ENCODE measurements around the gene SCMH1.
"Not testable (repeated sequence)": the region's sequence is repeated elsewhere in the genome, so short reads cannot be mapped to it uniquely, and the experiment has no call there.

The SCMH1 gene

DNA sequence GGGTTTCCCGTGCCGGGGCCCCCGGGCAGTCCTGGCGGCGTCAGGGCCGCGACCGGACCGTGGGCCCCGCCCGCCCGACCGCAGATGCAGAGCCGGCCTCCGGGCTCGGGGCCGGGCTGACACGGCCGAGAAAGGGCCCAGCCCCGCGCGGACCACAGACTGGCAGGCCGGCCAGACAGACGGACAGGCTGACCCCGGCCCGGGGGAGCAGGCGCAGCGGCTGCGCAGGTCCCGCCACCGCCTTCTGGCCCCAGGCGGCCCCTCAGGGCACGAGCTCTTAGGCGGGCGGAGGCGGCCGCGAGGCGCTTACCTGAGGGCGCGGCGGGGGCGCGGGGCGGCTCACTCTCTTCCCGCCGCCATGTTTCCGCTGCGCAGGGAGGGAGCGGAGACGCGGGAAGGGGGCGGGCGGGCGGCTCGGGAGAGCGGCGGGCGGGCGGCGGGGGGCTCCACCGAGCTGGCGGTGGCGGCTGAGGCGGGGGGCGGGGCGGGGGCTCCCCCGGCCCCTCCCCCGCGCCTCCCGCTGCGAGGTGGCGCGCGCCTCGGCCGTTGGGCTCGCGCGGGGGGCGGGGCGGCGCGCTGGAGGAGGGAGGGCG, at the start of gene SCMH1:
SCMH1 (minus strand) TSS at position 558 of the 593 bp plus-strand sequence. CDS start 56,173 bp downstream, outside the sequence.
- DNase-seq (ENCODE audit: low read depth): no peak

DNA sequence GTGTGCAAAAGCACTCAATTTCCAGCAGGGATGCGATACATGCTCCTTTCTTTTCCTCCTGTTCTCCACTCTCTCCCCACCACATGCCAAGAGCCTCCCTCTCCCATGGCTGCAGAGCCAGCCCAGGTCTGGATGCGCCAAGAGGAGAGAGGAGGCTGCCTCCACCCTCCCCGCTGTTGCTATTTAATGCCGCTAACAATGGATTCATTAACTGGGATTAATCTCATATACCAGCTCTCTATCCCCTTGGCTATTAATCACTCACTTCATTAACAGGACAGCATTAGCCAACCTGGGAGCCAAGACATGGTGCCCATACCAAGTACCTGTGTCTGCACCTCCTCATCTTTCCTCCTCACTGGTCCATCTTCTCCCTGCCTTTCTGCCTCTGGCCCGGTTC, 49.1 kb upstream of the SCMH1 start:
- no peak for DNase-seq (ENCODE audit: low read depth)

DNA sequence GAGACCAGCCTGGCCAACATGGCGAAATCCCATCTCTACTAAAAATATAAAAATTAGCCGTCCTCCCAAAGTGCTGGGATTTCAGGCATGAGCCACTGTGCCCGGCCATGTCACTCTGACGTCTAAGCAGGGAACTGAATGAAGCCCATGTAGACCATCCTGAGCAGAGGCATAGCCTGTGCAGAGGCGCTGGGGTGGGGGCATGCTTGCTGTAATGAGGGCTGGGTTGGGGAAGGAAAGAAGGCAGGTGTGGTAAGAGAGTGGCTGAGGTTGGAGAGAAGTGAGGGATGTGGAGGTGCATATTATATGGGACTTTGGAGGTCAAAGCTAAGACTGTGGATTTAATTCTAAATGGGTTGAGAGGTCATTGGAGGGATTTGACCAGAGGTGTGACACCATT, 47.1 kb upstream of the SCMH1 start:
- no peak for DNase-seq (ENCODE audit: low read depth)

DNA sequence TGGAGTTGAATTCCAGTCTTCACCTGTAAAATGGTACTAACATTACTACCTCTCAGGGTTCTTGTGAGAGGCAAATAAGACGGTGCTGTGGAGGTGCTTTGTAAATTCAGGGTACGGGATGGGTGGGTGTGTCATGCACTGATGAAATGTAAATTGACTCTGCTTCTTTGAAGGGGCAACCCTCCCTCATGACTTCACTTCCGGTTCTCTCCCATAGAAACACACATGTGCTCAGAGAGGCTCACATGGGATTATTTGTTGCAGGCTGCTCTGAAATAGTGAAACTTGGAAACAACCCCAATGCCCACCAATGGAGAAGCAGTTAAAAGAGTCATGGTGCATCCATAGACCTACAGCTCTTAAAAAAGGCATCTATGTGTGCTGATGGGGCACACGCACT, 44.9 kb upstream of the SCMH1 start:
- DNase-seq (ENCODE audit: low read depth): no peak

DNA sequence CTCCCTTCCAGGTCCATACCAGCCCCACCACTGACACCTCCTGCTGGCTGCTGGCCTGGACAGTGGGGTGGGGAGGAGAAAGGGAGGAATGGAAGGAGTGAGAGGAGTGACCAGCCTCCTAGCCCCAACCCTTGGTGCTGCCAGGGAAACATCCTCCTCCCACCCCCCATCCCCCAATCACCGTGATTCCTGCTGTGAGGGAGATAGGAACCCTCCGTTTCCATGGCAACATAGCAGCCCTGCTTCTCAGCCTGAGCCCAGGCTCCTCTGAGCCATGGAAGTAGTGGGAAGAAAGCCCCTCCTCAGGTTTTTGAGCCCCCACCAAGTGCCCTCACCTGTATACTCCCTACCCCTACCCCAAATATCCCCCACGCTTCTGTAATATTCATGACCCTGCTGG, 44.4 kb upstream of the SCMH1 start:
- DNase-seq (ENCODE audit: low read depth): no peak

DNA sequence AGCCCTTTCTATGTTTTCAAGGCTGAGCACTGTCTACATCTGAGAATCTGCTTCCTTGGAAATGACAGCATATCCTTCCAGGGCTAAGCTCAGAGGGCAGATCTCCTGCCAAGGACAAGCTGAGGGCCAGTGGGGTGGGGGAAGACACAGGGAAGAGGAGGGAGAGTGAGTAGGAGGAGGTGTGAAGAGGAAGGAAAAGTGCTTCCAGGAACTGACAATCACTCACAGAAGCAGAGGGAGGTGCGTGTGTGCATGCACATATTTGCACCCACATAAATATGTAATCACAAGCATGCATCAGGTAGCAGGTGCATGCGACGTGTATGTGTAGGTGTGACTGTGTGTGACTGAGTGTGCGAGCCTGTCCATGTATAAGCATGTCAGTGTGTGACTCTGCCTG, 43.7 kb upstream of the SCMH1 start:
- no peak for DNase-seq (ENCODE audit: low read depth)

DNA sequence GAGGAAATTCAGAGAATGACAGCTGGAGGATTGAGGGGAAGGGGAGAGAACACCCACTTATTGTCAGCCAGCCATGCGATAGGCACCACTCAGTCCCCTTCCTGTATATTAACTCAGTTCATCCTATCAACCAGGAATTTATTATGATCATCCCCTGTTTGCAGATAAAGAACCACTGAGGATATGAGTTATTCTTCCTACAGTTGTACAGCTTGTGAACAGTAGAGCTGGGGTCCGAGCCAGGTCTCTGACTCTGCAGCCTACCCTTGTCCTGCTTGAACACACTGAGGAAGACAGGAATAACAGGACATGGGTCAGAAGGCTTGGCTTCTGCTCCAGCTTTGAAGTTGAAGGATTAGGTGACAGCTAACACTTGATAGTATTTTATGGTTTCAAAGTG, 42.0 kb upstream of the SCMH1 start:
- DNase-seq (ENCODE audit: low read depth): no peak

DNA sequence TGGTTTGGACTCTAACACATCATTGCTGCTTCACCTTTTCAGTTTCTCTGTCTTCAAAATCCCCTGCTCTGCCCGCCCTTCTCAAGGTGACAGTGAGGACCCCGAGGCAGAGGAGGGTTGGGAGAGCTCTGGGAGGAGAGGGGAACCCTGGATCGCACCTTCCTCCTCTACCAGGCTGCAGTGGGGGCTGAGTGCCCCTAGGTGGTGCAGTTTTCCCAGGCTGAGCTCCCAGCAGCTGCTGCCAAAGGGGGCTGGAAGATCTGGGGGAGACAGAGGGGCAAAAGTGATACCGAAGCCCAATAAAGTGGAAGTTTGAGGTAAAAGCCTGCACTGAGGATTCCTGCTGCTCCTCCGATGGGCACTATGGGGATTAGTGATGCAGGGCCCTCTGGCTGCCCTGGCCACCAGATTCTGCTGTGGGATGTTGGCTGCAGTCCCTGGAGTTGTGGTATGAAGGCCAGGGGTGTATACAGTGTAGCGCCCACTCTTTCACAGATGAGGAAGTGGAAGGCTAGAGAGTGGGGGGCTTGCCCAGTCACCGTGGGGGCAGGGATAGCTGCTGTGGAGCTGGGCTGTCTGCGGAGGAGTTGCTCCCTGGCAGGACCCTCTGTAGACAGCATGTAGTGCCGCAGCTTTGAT, 40.7 kb upstream of the SCMH1 start:
- DNase-seq (ENCODE audit: low read depth): no peak

DNA sequence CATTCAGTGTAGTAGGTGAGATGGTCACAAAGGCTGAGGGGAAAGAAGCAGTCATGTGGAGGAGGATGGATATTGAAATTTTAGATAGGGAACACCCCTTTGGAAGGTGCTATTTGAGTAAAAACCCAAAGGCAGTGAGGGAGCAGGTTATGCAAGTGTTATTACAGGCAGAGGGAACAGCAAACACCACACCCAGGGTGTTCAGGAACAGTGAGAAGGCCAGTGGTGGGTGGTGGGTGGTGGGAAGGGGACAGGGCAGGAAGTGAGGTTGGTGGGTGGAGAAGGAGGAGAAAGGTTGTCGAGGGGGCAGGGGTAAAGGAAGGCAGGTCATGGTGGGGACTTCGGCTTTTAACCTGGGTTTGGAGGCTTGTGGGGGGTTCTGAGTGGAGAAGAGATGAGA, 39.2 kb upstream of the SCMH1 start:
- no peak for DNase-seq (ENCODE audit: low read depth)

DNA sequence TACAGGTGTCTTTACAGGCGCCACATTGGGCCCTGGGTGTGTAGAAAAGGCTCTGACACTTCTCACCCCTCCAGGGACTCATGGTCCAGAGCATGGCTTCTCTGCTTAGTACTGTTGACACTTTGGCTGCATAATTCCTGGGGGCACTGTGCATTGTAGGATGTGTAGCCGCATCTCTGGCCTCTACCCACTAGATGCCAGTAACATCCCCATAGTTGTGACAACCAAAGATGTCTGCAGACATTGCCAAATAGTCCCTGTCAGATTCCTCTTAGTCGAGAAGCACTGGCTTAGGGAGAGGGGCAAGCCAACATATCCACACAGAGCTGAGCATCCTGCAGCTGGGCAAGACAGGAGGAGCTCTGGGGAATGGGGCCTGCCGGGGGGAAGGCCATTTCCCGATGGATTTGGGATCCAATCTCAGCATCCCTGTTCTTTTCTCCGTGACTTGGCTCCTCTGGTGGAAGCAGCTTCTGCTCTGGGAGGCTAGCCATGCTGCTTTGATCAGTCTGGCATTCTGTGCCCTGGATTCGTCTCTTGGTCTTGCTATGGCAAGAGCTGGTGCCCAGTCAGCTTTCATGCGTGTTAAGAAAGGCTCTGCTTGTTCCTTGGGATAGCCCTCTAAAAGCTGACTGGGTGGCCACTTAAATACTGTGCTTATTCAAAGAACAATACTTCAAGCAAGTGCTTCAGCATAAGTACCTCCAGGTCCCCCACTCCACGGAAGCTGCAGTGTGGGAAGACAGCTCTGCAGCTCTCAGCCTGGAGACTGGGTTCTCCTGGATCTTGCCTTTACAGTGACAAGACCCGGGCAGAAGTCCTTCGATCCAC, 38.3 kb upstream of the SCMH1 start:
- DNase-seq (ENCODE audit: low read depth): no peak

DNA sequence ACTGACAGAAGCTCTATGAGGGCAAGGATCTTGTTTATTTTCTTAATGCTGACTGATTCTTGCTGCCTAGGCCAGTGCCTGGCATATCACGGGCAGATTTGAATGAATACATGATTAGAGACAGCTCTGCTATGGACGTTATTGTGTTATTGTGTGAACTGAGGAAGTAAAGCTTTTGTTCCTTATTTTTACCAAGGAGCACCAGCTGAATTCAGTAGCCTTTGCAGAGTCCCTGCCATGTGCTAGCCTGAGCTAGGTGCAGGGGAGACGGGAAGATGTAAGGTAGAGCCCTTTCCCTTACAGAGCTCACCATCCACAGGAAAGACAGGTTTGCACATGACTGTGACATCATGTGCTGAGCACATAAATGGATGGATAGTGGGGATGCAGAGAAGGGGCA, 36.0 kb upstream of the SCMH1 start:
- no peak for DNase-seq (ENCODE audit: low read depth)

DNA sequence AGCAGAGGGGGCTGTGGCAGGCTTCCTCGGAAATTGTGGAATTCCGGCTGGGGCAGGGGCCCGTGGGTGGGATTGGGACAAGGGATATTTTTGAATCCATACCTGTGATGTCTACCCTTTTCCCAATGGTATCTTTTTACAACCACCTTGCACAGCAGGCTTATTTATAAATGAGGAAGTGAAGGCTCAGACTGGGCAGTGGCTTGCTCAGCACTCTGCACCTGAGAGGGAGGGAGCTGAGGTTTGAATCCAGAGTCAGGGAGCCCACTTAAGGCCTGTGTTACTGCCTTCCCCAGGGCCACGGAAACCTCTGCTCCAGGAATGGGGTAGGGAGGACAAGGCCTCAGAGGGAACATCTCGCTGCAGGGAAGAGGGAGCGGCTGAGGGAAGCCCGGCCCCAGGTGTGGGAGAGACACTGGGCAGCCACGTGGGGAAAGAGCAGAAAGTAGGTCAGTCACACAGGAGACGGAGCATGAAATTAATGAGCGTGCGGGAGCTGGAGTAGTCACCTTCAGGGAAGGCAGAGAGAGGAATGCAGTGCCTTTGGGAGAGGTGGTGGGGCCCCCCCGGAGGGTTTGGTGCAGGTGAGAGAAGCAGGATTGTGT, 35.4 kb upstream of the SCMH1 start:
- DNase-seq (ENCODE audit: low read depth): no peak

DNA sequence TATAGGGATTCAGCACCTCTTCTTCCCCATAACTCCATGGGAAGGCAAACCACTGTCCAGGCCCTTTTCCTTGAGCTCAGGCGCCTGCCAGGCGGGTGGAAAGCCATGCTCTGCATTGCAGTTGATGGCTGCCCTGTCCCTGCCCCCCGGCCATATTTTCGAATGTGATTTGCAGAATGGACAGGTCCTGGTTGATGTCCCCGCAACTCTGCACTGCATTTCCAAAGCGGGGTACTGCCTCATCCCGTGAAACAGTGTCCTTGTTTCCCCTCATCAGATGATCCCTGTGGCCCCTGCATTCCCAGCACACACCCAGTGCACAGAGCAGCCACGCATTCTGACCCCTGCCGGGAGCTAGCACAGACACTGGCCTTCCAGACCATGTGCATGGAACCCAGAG, 33.7 kb upstream of the SCMH1 start:
- DNase-seq (ENCODE audit: low read depth): no peak

DNA sequence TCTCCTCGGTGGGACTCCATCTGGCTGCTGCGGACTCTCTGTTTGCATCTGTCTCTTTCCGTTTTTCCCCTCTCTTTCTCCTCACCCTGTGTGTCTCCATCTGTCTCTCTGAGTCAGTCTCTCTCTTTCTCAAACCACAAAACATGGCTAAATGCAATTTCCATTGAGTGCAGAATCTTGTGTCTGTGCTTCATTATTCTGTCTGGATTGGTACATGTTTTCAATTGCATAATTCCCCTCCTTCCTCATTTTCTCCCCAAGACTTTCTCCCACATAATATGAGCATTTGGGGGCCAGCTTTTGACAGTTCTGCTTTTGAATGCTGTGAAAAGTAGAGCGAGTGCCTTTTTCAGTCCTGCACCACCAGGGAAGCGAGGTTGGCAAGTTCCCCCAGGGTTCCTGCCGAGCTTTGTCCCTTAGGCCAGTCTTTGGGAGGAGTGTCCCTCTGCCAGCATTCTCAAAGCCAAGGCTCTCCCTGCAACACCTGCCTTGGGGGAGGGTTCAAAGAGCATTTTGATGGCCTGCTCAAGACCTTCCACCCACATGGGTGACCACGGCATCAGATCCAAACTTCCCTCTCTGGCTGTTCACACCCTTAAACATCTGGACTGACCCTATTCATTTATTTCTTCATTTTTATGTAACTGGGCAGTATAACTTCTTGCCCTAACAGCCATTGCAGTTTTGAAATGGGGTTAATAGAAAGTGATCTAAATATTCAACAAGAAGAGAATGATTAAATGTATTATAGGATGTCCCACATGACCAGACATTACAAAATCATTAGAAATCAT, 32.8 kb upstream of the SCMH1 start:
- DNase-seq (ENCODE audit: low read depth): no peak

DNA sequence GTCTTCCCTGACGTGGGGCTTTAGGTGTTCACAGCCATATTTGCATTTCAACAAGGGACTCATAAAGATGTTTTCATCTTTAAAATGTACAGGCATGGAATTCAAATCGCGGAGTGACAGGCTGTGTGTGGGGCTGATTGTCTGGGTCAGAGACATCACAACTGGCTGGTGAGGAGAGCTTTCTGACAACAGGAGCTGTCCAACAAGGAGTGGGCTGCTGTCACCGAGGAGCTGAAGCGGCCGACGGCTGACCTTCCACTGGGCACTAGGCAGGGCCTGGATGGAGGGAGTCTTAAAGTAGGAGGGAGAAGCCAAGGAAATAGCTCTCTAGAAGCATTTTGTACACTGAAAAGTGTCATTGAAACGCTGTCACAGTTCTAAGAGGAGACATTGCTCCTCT, 30.5 kb upstream of the SCMH1 start:
- no peak for DNase-seq (ENCODE audit: low read depth)

DNA sequence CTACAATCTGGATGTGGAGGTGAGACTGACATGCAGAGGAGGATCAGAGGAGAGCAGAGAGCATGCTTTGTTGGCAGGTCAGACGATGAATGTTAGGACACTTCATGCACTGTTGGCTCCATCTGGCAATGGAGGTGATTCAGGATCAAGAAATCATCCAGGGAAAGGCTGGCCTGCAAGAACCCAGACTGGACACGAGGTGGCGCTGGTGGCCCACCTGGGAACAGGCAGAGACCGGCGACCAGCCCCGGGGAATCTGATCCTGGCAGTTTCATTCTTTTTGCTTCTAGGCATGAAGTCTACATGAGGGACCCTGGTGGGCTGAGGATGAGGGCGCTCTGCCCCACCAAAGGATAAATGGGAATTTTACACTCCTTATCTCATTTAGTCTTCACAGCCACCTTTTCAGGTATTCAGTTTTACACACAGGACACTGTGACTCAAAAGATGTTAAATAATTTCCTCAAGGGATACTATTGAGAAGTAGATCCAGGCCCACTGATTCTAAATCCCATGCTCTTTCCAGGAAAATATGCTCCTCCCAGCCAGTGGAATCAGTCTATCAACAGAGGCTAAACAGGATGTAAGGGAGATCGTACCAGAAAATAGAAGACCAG, 26.2 kb upstream of the SCMH1 start:
- peak; percentile 38 for DNase-seq (ENCODE audit: low read depth)

DNA sequence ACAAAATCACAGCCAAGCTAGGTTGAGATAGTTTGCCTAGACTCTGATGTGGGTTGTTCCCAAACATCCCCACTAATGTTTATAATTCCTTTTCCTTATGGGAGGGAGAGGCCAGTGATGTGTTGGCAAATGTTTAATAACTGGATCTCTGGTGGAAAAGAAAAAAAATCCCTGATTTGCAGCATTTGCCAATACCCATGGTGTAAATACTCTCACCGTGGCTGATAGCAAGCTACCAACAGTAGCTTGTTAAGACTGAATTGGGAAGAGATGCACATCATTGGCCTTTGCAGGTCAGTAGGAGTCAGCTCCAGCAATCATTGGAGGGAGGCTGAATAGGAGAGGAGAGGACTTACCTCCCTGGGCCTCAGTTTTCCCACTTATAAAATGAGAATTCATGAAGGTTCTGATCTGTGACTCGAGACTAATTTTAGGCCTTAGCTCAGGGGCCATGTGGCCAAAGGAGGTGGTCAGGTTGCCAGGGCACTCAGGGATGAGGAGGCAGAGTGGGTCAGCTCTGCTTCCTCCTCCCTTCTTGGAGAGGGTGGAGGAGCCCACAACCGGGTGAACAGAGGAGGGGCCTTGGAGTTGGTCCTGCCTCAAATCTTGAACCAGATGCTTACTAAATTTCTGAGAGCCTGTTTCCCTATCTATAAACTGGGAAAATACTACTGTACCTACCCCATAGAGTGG, 20.0 kb upstream of the SCMH1 start:
- DNase-seq (ENCODE audit: low read depth): no peak

DNA sequence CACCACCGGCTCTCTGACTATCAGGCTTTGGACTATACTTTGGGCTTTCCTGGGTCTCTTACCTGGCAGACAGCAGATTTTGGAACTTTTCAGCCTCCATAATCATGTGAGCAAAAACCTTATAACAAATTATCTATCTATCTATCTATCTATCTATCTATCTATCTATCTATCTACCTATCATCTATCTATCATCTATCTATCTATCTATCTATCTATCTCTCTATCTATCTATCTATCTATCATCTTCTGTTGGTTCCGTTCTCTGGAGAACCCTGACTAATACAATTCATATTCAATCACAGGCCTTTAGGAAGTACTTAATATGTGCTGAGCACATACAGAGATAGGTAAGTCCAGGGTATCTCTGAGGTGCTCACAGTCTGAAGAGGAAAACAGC, 18.7 kb upstream of the SCMH1 start:
- DNase-seq (ENCODE audit: low read depth): no peak

DNA sequence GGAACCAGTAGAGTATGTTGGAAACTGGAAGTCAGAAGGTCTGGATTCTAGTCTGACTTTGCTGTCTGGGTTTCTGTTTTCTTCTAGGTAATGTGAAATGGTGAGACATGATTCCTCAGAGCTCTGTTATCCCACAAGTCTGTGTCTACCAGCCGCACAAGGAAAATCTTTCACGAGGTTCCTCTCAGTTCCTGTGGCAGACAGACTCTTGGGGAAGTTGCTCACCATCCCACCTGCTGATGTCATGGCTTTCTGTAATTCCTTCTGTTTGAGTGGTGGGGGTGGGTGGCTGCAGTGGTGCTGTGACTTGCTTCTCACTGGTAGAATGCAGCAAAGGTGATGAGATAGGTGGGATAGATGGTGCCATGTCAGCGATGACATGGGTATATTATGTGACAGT, 17.1 kb upstream of the SCMH1 start:
- DNase-seq (ENCODE audit: low read depth): no peak

DNA sequence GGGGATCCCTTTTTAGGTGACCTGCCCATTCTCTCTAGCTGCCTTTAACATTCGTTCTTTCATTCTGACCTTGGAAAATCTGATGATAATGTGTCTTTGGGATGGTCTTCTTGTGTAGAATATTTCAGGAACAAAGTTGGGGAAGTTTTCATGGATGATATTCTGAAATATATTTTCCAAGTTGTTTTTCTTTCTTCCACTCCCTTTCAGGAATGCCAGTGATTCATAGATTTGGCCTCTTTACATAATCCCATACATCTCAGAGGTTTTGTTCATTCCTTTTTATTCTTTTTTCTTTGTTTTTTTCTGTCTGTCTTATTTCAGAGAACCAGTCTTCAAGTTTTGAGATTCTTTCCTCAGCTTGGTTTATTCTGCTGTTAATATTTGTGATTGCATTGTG, 13.9 kb upstream of the SCMH1 start:
- no peak for DNase-seq (ENCODE audit: low read depth)

DNA sequence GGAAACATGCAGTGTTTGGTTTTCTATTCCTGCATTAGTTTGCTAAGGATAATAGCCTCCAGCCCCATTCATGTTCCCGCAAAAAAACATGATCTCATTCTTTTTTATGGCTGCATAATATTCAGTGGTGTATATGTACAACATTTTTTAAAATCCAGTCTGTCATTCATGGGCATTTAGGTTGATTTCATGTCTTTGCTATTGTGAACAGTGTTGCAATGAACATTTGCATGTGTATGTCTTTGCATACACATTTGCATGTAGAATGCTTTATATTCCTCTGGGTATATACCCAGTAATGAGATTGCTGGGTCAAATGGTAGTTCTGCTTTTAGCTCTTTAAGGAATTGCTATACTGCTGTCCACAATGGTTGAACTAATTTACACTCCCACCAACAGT, 9.0 kb upstream of the SCMH1 start:
- not testable (repeated sequence) for DNase-seq (ENCODE audit: low read depth)
